Liver (tissue), 9 donors: Measurements from ENCODE around the gene KPNA2. TPM values are rescaled to one million over a fixed set of nuclear protein-coding genes. Genes with fewer than 3 reads are reported as not detected.
A peak's percentile ranks its signal among the peaks of the same experiment; 100 is the strongest.

Experiments
- DNase-seq: peaks from one replicate; pipeline ENCODE4 v3.0.0-alpha.2; 2017; ENCODE audit warnings: low spot score
- H3K27ac ChIP-seq, 2 donors: one replicate each; pipeline ENCODE4 v1.7.0; 2013; ENCODE audit warnings: inconsistent platforms in 2 of 2, low read length in 2 of 2, control low read depth in 1 of 2, low read depth in 1 of 2, mild to moderate bottlenecking in 1 of 2
- H3K27me3 ChIP-seq, 4 donors: one replicate each; pipeline versions ENCODE4 v1.6.1 to v1.7.0; 2013; ENCODE audit warnings: low read length in 3 of 4, inconsistent platforms in 1 of 4, mild to moderate bottlenecking in 1 of 4, moderate library complexity in 1 of 4; ENCODE audit not compliant: control insufficient read depth in 4 of 4, insufficient read depth in 4 of 4
- H3K36me3 ChIP-seq, 4 donors: one replicate each; pipeline versions ENCODE4 v1.6.1 to v1.7.0; 2013; ENCODE audit warnings: low read length in 3 of 4, mild to moderate bottlenecking in 3 of 4, low read depth in 1 of 4, moderate library complexity in 1 of 4; ENCODE audit not compliant: control insufficient read depth in 4 of 4, insufficient read depth in 3 of 4
- H3K4me1 ChIP-seq, 4 donors: one replicate each; pipeline versions ENCODE4 v1.6.1 to v1.7.0; 2013; ENCODE audit warnings: low read length in 3 of 4, mild to moderate bottlenecking in 3 of 4, moderate library complexity in 1 of 4; ENCODE audit not compliant: control insufficient read depth in 4 of 4, insufficient read depth in 4 of 4
- H3K4me3 ChIP-seq, 3 donors: one replicate each; pipeline versions ENCODE4 v1.6.1 to v1.7.0; 2013; ENCODE audit warnings: low read length in 3 of 3, control low read depth in 1 of 3, low read depth in 1 of 3, mild to moderate bottlenecking in 1 of 3
- H3K9ac ChIP-seq, 2 donors: one replicate each; pipeline ENCODE4 v1.7.0; 2013; ENCODE audit warnings: low read length in 2 of 2, mild to moderate bottlenecking in 2 of 2, moderate library complexity in 2 of 2, control low read depth in 1 of 2, low read depth in 1 of 2
- H3K9me3 ChIP-seq, 4 donors: one replicate each; pipeline versions ENCODE4 v1.6.1 to v1.7.0; 2013; ENCODE audit warnings: low read length in 3 of 4; ENCODE audit not compliant: control insufficient read depth in 4 of 4
- ATF3 ChIP-seq: IDR thresholded peaks from 2 replicates; pipeline ENCODE4 v1.6.1; 2016; ENCODE audit warnings: antibody characterized with exemption
- CTCF ChIP-seq: fragments of 150-350 bp; IDR thresholded peaks from 2 replicates; pipeline ENCODE4 v1.5.1; 2017; ENCODE audit warnings: improper control_type of control experiment, low read depth, low read length; ENCODE audit not compliant: missing input control
- EGR1 ChIP-seq, 2 donors: IDR thresholded peaks; 2 replicates each; pipeline ENCODE4 v1.6.1; 2016 to 2018; ENCODE audit warnings: antibody characterized with exemption in 2 of 2, low read depth in 2 of 2
- FOXA1 ChIP-seq: IDR thresholded peaks from 2 replicates; pipeline ENCODE4 v1.6.1; 2016; ENCODE audit warnings: antibody characterized with exemption
- FOXA2 ChIP-seq: IDR thresholded peaks from 2 replicates; pipeline ENCODE4 v1.6.1; 2016; ENCODE audit warnings: antibody characterized with exemption
- GABPA ChIP-seq, 2 donors: IDR thresholded peaks in 1 of 2; conservative IDR thresholded peaks in 1 of 2; 2 replicates each; pipeline ENCODE4 v1.6.1; 2016; ENCODE audit warnings: antibody characterized with exemption in 2 of 2, mild to moderate bottlenecking in 1 of 2, moderate library complexity in 1 of 2
- HNF4A ChIP-seq, 2 donors: conservative IDR thresholded peaks; 2 replicates each; pipeline ENCODE4 v1.6.1; 2016; ENCODE audit warnings: antibody characterized with exemption in 2 of 2, mild to moderate bottlenecking in 2 of 2
- HNF4G ChIP-seq: IDR thresholded peaks from 2 replicates; pipeline ENCODE4 v1.6.1; 2016; ENCODE audit warnings: antibody characterized with exemption
- JUND ChIP-seq, 2 donors: IDR thresholded peaks; 2 replicates each; pipeline ENCODE4 v1.6.1; 2016; ENCODE audit warnings: antibody characterized with exemption in 2 of 2
- MAX ChIP-seq: IDR thresholded peaks from 2 replicates; pipeline ENCODE4 v1.6.1; 2016; ENCODE audit warnings: antibody characterized with exemption
- NR2F2 ChIP-seq: IDR thresholded peaks from 2 replicates; pipeline ENCODE4 v1.6.1; 2016; ENCODE audit warnings: antibody characterized with exemption
- RAD21 ChIP-seq, 2 donors: IDR thresholded peaks; 2 replicates each; pipeline ENCODE4 v1.6.1; 2016; ENCODE audit warnings: antibody characterized with exemption in 2 of 2, mild to moderate bottlenecking in 2 of 2
- REST ChIP-seq: IDR thresholded peaks from 2 replicates; pipeline ENCODE4 v1.6.1; 2016; ENCODE audit warnings: antibody characterized with exemption, mild to moderate bottlenecking
- RXRA ChIP-seq, 2 donors: IDR thresholded peaks; 2 replicates each; pipeline ENCODE4 v1.6.1; 2017 to 2018; ENCODE audit warnings: antibody characterized with exemption in 2 of 2, mild to moderate bottlenecking in 1 of 2
- SP1 ChIP-seq: IDR thresholded peaks from 2 replicates; pipeline ENCODE4 v1.6.1; 2018; ENCODE audit warnings: antibody characterized with exemption, mild to moderate bottlenecking
- TAF1 ChIP-seq: conservative IDR thresholded peaks from 2 replicates; pipeline ENCODE4 v1.6.1; 2016; ENCODE audit warnings: antibody characterized with exemption, mild to moderate bottlenecking
- YY1 ChIP-seq: IDR thresholded peaks from 2 replicates; pipeline ENCODE4 v1.6.1; 2016; ENCODE audit warnings: antibody characterized with exemption, mild to moderate bottlenecking
- ZBTB33 ChIP-seq: IDR thresholded peaks from 2 replicates; pipeline ENCODE4 v1.6.1; 2016; ENCODE audit warnings: antibody characterized with exemption
- WGBS: extraction: QIAGEN DNeasy Blood & Tissue Kit; methylation state at CpG from one replicate; pipeline ENCODE4 v1.1.7; 2013; 5-methylcytosine and 5-hydroxymethylcytosine counted together
- polyA plus RNA-seq, 2 donors: library from polyadenylated mRNA; stranded (reverse) in 1 of 2; unstranded in 1 of 2; fragments of 200-250 nt in 1 of 2; fragments of >200 nt in 1 of 2; fragmentation: Nextera tagmentation in 1 of 2; extraction: Ambion mirVana in 1 of 2; gene quantifications; one replicate each; pipeline versions ENCODE4 v1.2.1 to v1.2.3, GENCODE V29; 2013 to 2015
- total RNA-seq, 2 donors: library from RNA; depleted of rRNA; stranded (reverse); fragments of >200 nt; gene quantifications; one replicate each; pipeline ENCODE4 v1.2.3, GENCODE V29; 2014
- donor health status: healthy.
- donor health status: healthy.
- donor health status: healthy.
- donor health status: healthy.
- donor health status: healthy.

Gene KPNA2
- total and polyA plus RNA-seq, 4 donors, result 10.5 to 61.1 (median 17.8) TPM

GRCh38 chr17:68029512-68030215, 5.9 kb upstream of the KPNA2 start:
- 39% methylated on average over 8 of the region's 8 CpGs for WGBS
- Histone ChIP-seq H3K9me3 (no peaks in the 10 kb centered on the region), H3K9ac (no peak overlapping the region), H3K27ac (peak overlapping the region; percentile 52 to 57), H3K27me3 (no peaks in the 10 kb centered on the region), H3K4me1 (peaks cover 2 to 11% (median 5%) of the 10 kb centered on the region in 4 donors), H3K4me3 (no peak overlapping the region), H3K36me3 (no peaks in the 10 kb centered on the region)
- DNase-seq, result peak; percentile 38
- no peak for TF ChIP-seq CTCF
- peak in 1 of 2 donors; percentile 75 for TF ChIP-seq JUND (IDR thresholded peaks at IDR 0.05)
- peak; percentile 87 for TF ChIP-seq REST
- peak; percentile 15 to 31 for TF ChIP-seq RAD21 (IDR thresholded peaks at IDR 0.05)
- TF ChIP-seq FOXA2, result peak; percentile 99
- peak; percentile 94 for TF ChIP-seq FOXA1
- TF ChIP-seq HNF4A (conservative IDR thresholded peaks at IDR 0.05), result peak; percentile 75 to 85
- peak in 1 of 2 donors; percentile 41 for TF ChIP-seq GABPA (IDR thresholded peaks at IDR 0.05 in 1 of 2, conservative IDR thresholded peaks at IDR 0.05 in 1 of 2)
- TF ChIP-seq SP1, result peak; percentile 96
- TF ChIP-seq ZBTB33, result peak; percentile 96
- TF ChIP-seq YY1, result peak; percentile 93
- TF ChIP-seq TAF1, result no peak
- TF ChIP-seq ATF3, result peak; percentile 40
- TF ChIP-seq MAX, result peak; percentile 83
- TF ChIP-seq NR2F2, result no peak
- peak; percentile 44 for TF ChIP-seq HNF4G
- peak in 1 of 2 donors; percentile 72 for TF ChIP-seq EGR1 (IDR thresholded peaks at IDR 0.05; ENCODE audit: low read depth in 2 of 2)
- peak; percentile 95 to 96 for TF ChIP-seq RXRA (IDR thresholded peaks at IDR 0.05)
